ENCODE data around the gene COA1.
"Not testable (repeated sequence)": the region's sequence is repeated elsewhere in the genome, so short reads cannot be mapped to it uniquely, and the experiment has no call there.

The COA1 gene, protein sequence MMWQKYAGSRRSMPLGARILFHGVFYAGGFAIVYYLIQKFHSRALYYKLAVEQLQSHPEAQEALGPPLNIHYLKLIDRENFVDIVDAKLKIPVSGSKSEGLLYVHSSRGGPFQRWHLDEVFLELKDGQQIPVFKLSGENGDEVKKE

DNA sequence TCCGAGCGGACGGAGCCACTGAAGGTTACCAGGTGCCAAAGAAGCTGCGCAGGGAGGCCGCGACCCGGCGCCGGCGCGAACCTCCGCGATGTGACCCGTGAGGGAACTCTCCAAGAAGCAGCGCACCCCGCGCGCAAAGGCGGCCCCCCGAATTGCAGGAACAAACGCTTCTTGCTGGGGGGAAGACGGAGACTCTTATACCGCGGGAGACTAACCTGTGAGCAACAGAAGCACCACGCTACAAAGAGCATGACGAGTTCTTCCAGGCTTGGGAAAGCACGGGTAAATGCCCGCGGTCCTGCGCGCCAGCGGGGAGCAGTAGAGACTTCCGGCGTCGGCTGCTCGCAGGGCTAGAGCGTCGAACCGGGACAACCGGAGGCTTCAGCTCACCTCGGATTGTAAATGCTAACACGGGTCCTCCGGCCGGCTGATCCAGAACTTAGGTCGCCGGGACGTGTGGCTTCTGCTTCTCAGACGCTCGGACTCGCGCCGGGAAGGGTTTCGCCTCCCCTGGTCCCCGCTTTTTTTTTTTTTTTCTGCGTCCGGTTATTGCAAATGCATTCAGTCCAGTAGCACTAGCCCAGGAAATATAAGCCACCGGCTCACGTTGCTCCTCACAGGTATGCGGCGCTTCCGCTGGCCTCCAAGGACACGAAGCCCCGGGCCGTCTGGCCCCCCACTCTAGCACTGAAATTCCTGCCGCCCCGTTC lies at the start of gene COA1:
Gene COA1, minus strand, starts transcription at position 310 of the 710 bp plus-strand sequence. CDS start 80,909 bp downstream, outside the sequence.
- DNase-seq (ENCODE audit: low read depth) = peak; percentile 60

- not testable (repeated sequence) for DNase-seq (ENCODE audit: low read depth)
Measured at GRCh38 chr7:43778293-43779044, 49.1 kb upstream of the COA1 start.

- DNase-seq (ENCODE audit: low read depth) = not testable (repeated sequence)
Measured at GRCh38 chr7:43775255-43775654, 45.9 kb upstream of the COA1 start.

- not testable (repeated sequence) for DNase-seq (ENCODE audit: low read depth)
Measured at GRCh38 chr7:43773268-43773667, 43.9 kb upstream of the COA1 start.

DNA sequence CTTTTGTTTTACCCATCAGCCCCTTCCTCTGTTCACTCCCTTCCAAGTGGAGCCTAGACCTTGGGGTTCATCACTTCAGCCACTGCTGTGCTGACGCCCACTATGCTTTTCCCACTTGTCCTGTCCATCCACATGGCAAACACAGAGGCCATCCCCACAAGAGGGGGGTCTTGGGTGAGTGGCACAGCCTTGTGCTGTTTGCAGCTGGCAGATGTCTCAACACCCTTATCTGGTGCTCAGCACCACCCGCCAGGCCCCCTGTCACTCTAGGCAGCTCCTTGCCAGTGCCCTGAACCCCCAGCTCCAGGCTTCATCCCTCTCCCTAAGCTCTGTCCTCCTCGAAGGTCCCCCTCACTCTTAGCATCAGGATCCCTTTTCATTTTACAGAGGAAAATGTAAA lies 42.2 kb upstream of the COA1 start:
- no peak for DNase-seq (ENCODE audit: low read depth)

GRCh38 chr7:43771128-43771527 lies 41.8 kb upstream of the COA1 start:
- no peak for DNase-seq (ENCODE audit: low read depth)

- no peak for DNase-seq (ENCODE audit: low read depth)
Measured at GRCh38 chr7:43769791-43770465, 40.6 kb upstream of the COA1 start.

GRCh38 chr7:43769281-43769680 lies 40.0 kb upstream of the COA1 start:
- no peak for DNase-seq (ENCODE audit: low read depth)

- no peak for DNase-seq (ENCODE audit: low read depth)
Measured at GRCh38 chr7:43768887-43769272, 39.6 kb upstream of the COA1 start.

GRCh38 chr7:43768201-43768886 lies 39.0 kb upstream of the COA1 start:
- DNase-seq (ENCODE audit: low read depth) = no peak

- no peak for DNase-seq (ENCODE audit: low read depth)
Measured at GRCh38 chr7:43767311-43767710, 38.0 kb upstream of the COA1 start.

GRCh38 chr7:43766564-43766963 lies 37.2 kb upstream of the COA1 start:
- no peak for DNase-seq (ENCODE audit: low read depth)

DNA sequence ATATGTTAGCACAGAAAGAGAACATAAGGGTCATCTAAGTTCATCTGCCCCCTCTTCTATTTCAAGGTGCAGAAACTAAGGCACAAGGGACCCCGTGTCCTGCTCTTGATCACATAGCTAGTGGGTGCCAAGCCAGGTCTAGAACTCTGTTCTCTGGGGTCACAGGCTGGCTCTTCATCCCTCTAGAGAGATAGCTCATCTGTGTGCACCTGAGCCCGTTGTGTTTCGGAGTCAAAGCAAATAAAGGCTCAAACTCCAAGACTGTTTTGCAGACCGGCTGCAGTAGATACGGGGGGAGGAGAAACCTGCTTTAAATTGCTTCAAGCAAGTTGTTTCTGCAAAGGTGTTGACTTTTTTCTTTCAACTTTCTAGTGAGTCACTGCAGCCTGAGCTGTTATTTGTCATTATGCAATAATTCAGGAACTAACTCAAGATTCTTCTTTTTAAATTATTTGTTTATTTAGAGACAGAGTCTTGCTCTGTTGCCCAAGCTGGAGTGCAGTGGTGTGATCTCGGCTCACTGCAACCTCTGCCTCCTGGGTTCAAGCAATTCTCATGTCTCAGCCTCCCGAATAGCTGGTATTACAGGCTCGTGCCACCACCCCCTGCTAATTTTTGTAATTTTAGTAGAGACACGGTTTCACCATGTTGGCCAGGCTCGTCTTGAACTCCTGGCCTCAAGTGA lies 35.6 kb upstream of the COA1 start:
- no peak for DNase-seq (ENCODE audit: low read depth)

DNA sequence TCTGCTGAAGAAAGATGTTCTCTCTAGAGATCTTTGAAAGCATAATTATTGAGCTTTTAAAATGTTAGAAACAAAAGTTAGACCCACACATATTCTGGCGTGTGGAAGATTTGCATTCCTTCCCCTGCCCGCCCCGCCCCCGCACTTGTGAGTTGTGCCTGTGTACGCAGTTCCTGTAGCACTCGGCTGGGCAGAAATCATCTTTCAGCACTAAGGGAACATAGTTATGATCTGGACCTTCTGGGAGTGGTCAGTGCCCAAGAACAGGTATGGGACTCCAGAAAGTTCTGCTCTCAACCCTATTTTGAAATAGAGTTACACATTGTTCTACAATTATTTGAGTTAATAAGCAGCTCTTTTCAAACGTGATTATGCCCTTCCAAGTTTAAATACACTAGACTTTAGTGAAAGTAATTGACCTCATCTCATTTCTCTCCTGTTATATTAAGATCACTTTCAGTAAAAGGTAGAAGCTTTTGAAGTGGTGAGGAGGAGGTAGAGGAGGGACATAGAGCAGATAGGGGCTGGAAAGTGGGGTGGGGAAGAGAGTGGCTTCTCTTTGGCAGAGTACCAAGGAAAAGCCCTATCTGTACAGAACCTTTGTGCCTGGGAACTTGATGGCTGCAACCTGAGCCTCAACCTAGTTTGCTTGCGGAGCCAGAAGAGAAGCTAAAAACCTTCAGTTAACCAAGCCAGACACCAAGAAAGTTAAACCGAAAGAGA lies 34.9 kb upstream of the COA1 start:
- DNase-seq (ENCODE audit: low read depth) = no peak

DNA sequence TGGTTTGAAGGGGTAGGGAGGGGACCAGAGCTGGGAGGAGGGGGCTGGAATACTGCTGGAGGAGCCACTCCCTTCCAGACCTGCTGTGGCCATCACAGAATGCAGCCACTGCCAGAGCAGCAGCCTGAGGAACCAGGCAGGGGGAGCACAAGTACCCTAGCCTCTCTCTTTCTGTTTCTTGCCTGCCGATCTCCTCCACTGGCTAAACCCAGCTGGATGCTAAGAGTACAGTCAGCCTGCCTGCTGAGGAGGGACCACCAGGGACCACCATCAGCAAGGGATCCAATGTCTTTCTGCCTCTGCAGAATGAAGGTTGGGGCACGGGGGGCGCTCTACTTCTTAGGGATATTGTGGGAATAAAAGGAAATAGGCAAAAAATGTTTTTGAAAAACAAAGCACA lies 33.9 kb upstream of the COA1 start:
- DNase-seq (ENCODE audit: low read depth) = no peak

DNA sequence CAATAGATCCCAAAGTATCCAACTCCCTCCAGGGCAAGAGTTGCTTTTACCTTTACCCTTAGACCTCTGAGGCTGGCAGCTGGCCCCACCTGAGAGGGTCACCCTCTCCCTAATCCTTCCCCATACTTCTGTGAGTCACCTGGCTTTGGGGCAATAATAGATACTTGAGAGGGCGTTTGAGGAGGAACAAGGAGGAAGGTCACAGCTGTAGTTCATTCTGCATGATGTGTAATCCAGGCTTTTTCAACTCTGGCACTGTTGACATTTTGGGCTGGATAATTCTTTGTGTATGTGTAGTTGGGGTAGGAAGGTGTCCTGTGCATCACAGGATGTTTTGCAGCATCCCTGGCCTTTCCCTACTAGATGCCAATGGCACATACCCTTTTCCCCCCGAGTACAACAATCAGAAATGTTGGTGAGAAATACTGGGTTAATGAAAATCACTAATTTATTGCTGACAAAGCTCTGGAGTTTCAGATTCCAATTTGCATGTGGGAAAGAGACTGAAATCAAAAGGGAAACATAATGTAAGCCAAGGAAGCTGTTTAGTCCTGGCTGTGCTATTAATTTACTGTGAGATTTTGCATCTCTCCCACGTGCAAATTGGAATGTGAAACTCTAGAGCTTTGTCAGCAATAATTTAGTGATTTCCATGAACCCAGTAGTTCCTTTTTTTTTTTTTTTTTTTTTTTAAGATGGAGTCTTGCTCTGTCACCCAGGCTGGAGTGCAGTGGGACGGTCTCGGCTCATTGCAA lies 32.8 kb upstream of the COA1 start:
- DNase-seq (ENCODE audit: low read depth) = no peak

GRCh38 chr7:43761382-43761781 lies 32.1 kb upstream of the COA1 start:
- DNase-seq (ENCODE audit: low read depth) = no peak

GRCh38 chr7:43760861-43761260 lies 31.5 kb upstream of the COA1 start:
- no peak for DNase-seq (ENCODE audit: low read depth)

DNA sequence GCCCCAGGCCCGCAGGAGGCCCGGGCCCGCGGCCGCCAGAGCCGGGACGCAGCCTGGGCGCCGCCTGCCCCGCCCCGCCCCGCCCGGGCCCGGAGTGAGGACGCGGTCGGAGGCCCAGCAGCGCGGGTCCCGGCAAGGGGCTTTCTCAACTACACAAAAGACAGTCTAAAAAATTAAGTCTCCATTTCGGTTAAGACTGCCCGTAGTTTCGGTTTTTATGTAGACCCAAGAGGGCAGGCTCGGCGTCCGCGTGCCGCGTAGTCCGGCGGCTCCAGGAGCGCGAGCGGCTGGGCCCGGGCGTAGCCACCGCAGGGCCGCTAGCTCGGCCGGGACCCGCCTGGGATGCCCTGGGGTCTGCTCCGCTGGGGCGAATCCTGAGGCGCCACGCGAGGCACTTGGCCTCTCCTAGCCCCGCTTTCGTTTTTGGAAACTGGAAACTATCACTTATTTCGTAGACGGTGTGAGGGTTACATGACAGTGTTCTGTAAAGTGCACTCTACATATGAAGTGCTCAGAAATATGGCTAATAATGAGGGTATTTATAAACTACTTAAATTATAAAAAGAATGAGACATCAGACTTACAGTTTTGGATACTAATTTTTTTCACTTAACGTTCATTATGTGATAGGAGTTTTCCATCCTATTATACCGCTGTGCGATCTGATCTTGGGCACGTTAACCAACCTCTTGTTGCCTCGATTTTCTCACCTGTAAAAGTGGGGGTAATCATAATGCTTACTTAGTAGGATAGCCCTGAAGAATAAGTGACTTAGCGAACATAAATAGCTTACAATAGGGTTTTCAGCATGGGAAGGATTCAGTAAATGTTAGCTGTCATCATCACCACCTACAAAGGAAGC lies 29.7 kb upstream of the COA1 start:
- no peak for DNase-seq (ENCODE audit: low read depth)

All from stimulated activated CD8-positive, alpha-beta memory T cell treated with anti-CD3 and anti-CD28 coated beads, Interleukin-15, amount 100 ng/mL, for 1 hour (primary cell).